K562 (cell line): ENCODE data around the gene NCOA6. TPM values are rescaled to one million over a fixed set of nuclear protein-coding genes. Genes with fewer than 3 reads are reported as not detected.
A peak's percentile ranks its signal among the peaks of the same experiment; 100 is the strongest.

Experiments
- ARNT ChIP-seq, 2 experiments: fragments of 450-650 bp; IDR thresholded peaks; 2 replicates each; pipeline ENCODE4 v1.6.1; 2016; ENCODE audit warnings: mild to moderate bottlenecking in 1 of 2
- ATF1 ChIP-seq, 2 experiments: fragments of 450-650 bp in 1 of 2; IDR thresholded peaks; 2 replicates each; pipeline ENCODE4 v1.6.1; 2016; ENCODE audit warnings: missing compliant biosample characterization in 1 of 2, missing genetic modification characterization in 1 of 2
- EP300 ChIP-seq: IDR thresholded peaks from 2 replicates; pipeline ENCODE4 v1.6.1; 2012; ENCODE audit warnings: low read length, improper control_type of control experiment
- IRF9 ChIP-seq: fragments of 450-650 bp; IDR thresholded peaks from 2 replicates; pipeline ENCODE4 v1.6.1; 2016; ENCODE audit warnings: missing biosample characterization, missing genetic modification characterization
- RUNX1 ChIP-seq: sonication (generic); IDR thresholded peaks from 2 replicates; pipeline ENCODE4 v1.6.1; 2016; ENCODE audit warnings: antibody characterized with exemption, low read depth
- SETDB1 ChIP-seq: IDR thresholded peaks from one replicate; pipeline ENCODE4 v1.6.1; 2012; ENCODE audit warnings: low read length, control low read depth, inconsistent platforms
- TAL1 ChIP-seq: fragments of 450-650 bp; IDR thresholded peaks from 2 replicates; pipeline ENCODE4 v1.6.1; 2016; ENCODE audit warnings: mild to moderate bottlenecking
- TRIM24 ChIP-seq, 2 experiments: fragments of 450-650 bp; IDR thresholded peaks; 2 replicates each; pipeline ENCODE4 v1.6.1; 2016
- ZNF175 ChIP-seq: fragments of 200-800 bp; sonication (Bioruptor generic); IDR thresholded peaks from 2 replicates; pipeline ENCODE4 v1.6.1; 2016; ENCODE audit warnings: low read depth, mild to moderate bottlenecking, missing genetic modification characterization, missing compliant biosample characterization
- polyA plus RNA-seq, 8 experiments: library from polyadenylated mRNA; depleted of rRNA in 4 of 8; stranded (reverse) in 5 of 8; unstranded in 3 of 8; fragments of >200 nt; fragmentation: Nextera tagmentation in 2 of 8; fragmentation: Illumina TruSeq in 1 of 8; extraction: Ambion mirVana in 2 of 8; extraction: Trizol in 1 of 8; gene quantifications; 2 replicates each; pipeline versions ENCODE4 v1.2.1 to v1.2.3, GENCODE V29; 2011 to 2014; ENCODE audit warnings: inconsistent platforms in 1 of 8, missing spikeins in 1 of 8
- total RNA-seq, 7 experiments: library from RNA; depleted of rRNA in 6 of 7; stranded (reverse); fragments of >200 nt in 6 of 7; fragmentation: Illumina TruSeq in 2 of 7; extraction: Trizol in 2 of 7; gene quantifications; 2 replicates each; pipeline versions ENCODE4 v1.2.1 to v1.2.3, GENCODE V29; 2011 to 2021; ENCODE audit warnings: low replicate concordance in 1 of 7
- TF ChIP-seq, protein P1 (sequence below): fragments of 450-650 bp; IDR thresholded peaks from 2 replicates; pipeline ENCODE4 v1.6.1; 2016; ENCODE audit warnings: mild to moderate bottlenecking, moderate library complexity
- TF ChIP-seq, protein P2 (sequence below): sonication (generic); formaldehyde crosslinking; IDR thresholded peaks from 2 replicates; pipeline ENCODE4 v1.4.0; 2020; ENCODE audit warnings: mild to moderate bottlenecking, missing genetic modification reagents

NCOA6 gene
- total and polyA plus RNA-seq, 9 of the 15 experiments (the other 6 are each of a cell fraction or from before 2014, with no cell fraction given), result 6.1 to 25.0 (median 9.5) TPM

DNA sequence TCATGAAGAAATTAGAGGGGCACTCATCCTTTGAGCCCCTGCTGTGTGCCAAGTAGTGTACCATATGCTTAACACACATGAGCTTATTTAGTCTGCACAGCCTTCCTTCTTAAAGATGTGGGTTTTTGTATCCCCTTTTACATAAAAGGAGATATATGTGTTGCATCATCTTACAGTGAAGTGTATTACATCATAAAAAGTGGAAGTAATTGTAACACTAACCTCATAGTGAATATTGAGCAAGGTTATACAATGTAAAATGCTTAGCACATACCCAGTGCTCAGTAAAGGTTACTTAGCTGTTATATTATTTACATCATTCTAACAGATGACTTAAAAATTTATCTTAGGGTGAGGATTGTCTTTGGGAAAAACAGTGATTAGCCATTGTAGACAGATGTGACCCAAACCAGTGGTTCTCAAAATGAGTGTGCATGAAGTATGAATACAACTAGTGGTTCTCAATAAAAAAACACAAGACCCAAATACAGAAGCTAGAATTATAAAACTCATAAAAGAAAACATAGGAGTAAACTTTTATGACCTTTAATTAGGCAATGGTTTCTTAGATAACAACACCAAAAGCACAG, 144.8 kb downstream of the NCOA6 start (continued):
- TF ChIP-seq, protein P1, sequence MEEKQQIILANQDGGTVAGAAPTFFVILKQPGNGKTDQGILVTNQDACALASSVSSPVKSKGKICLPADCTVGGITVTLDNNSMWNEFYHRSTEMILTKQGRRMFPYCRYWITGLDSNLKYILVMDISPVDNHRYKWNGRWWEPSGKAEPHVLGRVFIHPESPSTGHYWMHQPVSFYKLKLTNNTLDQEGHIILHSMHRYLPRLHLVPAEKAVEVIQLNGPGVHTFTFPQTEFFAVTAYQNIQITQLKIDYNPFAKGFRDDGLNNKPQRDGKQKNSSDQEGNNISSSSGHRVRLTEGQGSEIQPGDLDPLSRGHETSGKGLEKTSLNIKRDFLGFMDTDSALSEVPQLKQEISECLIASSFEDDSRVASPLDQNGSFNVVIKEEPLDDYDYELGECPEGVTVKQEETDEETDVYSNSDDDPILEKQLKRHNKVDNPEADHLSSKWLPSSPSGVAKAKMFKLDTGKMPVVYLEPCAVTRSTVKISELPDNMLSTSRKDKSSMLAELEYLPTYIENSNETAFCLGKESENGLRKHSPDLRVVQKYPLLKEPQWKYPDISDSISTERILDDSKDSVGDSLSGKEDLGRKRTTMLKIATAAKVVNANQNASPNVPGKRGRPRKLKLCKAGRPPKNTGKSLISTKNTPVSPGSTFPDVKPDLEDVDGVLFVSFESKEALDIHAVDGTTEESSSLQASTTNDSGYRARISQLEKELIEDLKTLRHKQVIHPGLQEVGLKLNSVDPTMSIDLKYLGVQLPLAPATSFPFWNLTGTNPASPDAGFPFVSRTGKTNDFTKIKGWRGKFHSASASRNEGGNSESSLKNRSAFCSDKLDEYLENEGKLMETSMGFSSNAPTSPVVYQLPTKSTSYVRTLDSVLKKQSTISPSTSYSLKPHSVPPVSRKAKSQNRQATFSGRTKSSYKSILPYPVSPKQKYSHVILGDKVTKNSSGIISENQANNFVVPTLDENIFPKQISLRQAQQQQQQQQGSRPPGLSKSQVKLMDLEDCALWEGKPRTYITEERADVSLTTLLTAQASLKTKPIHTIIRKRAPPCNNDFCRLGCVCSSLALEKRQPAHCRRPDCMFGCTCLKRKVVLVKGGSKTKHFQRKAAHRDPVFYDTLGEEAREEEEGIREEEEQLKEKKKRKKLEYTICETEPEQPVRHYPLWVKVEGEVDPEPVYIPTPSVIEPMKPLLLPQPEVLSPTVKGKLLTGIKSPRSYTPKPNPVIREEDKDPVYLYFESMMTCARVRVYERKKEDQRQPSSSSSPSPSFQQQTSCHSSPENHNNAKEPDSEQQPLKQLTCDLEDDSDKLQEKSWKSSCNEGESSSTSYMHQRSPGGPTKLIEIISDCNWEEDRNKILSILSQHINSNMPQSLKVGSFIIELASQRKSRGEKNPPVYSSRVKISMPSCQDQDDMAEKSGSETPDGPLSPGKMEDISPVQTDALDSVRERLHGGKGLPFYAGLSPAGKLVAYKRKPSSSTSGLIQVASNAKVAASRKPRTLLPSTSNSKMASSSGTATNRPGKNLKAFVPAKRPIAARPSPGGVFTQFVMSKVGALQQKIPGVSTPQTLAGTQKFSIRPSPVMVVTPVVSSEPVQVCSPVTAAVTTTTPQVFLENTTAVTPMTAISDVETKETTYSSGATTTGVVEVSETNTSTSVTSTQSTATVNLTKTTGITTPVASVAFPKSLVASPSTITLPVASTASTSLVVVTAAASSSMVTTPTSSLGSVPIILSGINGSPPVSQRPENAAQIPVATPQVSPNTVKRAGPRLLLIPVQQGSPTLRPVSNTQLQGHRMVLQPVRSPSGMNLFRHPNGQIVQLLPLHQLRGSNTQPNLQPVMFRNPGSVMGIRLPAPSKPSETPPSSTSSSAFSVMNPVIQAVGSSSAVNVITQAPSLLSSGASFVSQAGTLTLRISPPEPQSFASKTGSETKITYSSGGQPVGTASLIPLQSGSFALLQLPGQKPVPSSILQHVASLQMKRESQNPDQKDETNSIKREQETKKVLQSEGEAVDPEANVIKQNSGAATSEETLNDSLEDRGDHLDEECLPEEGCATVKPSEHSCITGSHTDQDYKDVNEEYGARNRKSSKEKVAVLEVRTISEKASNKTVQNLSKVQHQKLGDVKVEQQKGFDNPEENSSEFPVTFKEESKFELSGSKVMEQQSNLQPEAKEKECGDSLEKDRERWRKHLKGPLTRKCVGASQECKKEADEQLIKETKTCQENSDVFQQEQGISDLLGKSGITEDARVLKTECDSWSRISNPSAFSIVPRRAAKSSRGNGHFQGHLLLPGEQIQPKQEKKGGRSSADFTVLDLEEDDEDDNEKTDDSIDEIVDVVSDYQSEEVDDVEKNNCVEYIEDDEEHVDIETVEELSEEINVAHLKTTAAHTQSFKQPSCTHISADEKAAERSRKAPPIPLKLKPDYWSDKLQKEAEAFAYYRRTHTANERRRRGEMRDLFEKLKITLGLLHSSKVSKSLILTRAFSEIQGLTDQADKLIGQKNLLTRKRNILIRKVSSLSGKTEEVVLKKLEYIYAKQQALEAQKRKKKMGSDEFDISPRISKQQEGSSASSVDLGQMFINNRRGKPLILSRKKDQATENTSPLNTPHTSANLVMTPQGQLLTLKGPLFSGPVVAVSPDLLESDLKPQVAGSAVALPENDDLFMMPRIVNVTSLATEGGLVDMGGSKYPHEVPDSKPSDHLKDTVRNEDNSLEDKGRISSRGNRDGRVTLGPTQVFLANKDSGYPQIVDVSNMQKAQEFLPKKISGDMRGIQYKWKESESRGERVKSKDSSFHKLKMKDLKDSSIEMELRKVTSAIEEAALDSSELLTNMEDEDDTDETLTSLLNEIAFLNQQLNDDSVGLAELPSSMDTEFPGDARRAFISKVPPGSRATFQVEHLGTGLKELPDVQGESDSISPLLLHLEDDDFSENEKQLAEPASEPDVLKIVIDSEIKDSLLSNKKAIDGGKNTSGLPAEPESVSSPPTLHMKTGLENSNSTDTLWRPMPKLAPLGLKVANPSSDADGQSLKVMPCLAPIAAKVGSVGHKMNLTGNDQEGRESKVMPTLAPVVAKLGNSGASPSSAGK, result 0 out of 2 replicates have a peak, but pooled peaks have one; percentile 10
- TF ChIP-seq IRF9 (tag), result peak; percentile 87
- TF ChIP-seq, protein P2, sequence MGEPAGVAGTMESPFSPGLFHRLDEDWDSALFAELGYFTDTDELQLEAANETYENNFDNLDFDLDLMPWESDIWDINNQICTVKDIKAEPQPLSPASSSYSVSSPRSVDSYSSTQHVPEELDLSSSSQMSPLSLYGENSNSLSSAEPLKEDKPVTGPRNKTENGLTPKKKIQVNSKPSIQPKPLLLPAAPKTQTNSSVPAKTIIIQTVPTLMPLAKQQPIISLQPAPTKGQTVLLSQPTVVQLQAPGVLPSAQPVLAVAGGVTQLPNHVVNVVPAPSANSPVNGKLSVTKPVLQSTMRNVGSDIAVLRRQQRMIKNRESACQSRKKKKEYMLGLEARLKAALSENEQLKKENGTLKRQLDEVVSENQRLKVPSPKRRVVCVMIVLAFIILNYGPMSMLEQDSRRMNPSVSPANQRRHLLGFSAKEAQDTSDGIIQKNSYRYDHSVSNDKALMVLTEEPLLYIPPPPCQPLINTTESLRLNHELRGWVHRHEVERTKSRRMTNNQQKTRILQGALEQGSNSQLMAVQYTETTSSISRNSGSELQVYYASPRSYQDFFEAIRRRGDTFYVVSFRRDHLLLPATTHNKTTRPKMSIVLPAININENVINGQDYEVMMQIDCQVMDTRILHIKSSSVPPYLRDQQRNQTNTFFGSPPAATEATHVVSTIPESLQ (CRISPR knock-in tag), result no peak
- peak; percentile 78 for TF ChIP-seq ZNF175 (CRISPR knock-in tag)
- TF ChIP-seq TRIM24 (IDR thresholded peaks at IDR 0.05), result peak; percentile 84 to 88; a peak in 3 of 4 replicates
- TF ChIP-seq SETDB1, result no peak
- no peak for TF ChIP-seq RUNX1
- no peak for TF ChIP-seq ATF1 (CRISPR knock-in tag; IDR thresholded peaks at IDR 0.05)
- peak; percentile 40; the same call in 1 of the 2 replicates for TF ChIP-seq ATF1 (tag; IDR thresholded peaks at IDR 0.05)
- peak; percentile 17; the same call in 1 of the 2 replicates for TF ChIP-seq EP300
- no peak for TF ChIP-seq ARNT (IDR thresholded peaks at IDR 0.05)
- TF ChIP-seq TAL1, result 0 out of 2 replicates have a peak, but pooled peaks have one; percentile 15
